Adipocyte (in vitro differentiated cells): Measurements from ENCODE around the gene PTHLH.

Experiments used
- DNase-seq: peaks from one replicate; pipeline ENCODE4 v3.0.0-alpha.2; 2015; ENCODE audit warnings: low read depth
- H3K27me3 ChIP-seq: replicated peaks from 2 replicates; pipeline ENCODE4 v1.7.0; 2013; ENCODE audit warnings: mild to moderate bottlenecking, low read length, moderate library complexity; ENCODE audit not compliant: control insufficient read depth, insufficient read depth
- H3K36me3 ChIP-seq: 2 replicates; pipeline ENCODE4 v1.7.0; 2013; ENCODE audit warnings: low read length, mild to moderate bottlenecking, moderate library complexity; ENCODE audit not compliant: control insufficient read depth, insufficient read depth, severe bottlenecking
- H3K4me1 ChIP-seq: 2 replicates; pipeline ENCODE4 v1.7.0; 2013; ENCODE audit warnings: mild to moderate bottlenecking, low read length, moderate library complexity; ENCODE audit not compliant: control insufficient read depth, insufficient read depth
- H3K4me3 ChIP-seq: 2 replicates; pipeline ENCODE4 v1.7.0; 2013; ENCODE audit warnings: mild to moderate bottlenecking, low read length, moderate library complexity
- H3K9ac ChIP-seq: 2 replicates; pipeline ENCODE4 v1.7.0; 2013; ENCODE audit warnings: mild to moderate bottlenecking, low read length, moderate library complexity
- H3K9me3 ChIP-seq: 2 replicates; pipeline ENCODE4 v1.7.0; 2013; ENCODE audit warnings: mild to moderate bottlenecking, low read length, moderate library complexity; ENCODE audit not compliant: control insufficient read depth

PTHLH gene

GRCh38 chr12:27960821-27961220 lies 11.7 kb downstream of the PTHLH start:
- H3K9me3 ChIP-seq = no peaks in the 10 kb centered on the region
- no peak for DNase-seq
- H3K27me3 ChIP-seq = no peaks in the 10 kb centered on the region
- H3K9ac ChIP-seq = no peak overlapping the region
- H3K4me1 ChIP-seq = peaks cover 8% of the 10 kb centered on the region
- H3K4me3 ChIP-seq = no peak overlapping the region
- no peaks in the 10 kb centered on the region for H3K36me3 ChIP-seq

- Histone ChIP-seq H3K27me3 (no peaks in the 10 kb centered on the region), H3K4me3 (no peak overlapping the region), H3K9ac (no peak overlapping the region), H3K4me1 (no peaks in the 10 kb centered on the region), H3K36me3 (no peaks in the 10 kb centered on the region), H3K9me3 (no peaks in the 10 kb centered on the region)
- DNase-seq = no peak
Measured at GRCh38 chr12:27958675-27959074, 13.9 kb downstream of the PTHLH start.

GRCh38 chr12:27957366-27957765 lies 15.2 kb downstream of the PTHLH start:
- Histone ChIP-seq H3K27me3 (no peaks in the 10 kb centered on the region), H3K4me1 (no peaks in the 10 kb centered on the region), H3K4me3 (no peak overlapping the region), H3K36me3 (no peaks in the 10 kb centered on the region), H3K9me3 (no peaks in the 10 kb centered on the region), H3K9ac (no peak overlapping the region)
- DNase-seq = no peak

- no peak for DNase-seq
- Histone ChIP-seq H3K9ac (no peak overlapping the region), H3K4me1 (no peaks in the 10 kb centered on the region), H3K27me3 (no peaks in the 10 kb centered on the region), H3K36me3 (no peaks in the 10 kb centered on the region), H3K9me3 (no peaks in the 10 kb centered on the region), H3K4me3 (no peak overlapping the region)
Measured at GRCh38 chr12:27953817-27954216, 18.7 kb downstream of the PTHLH start.

- H3K9ac ChIP-seq = no peak overlapping the region
- H3K4me3 ChIP-seq = no peak overlapping the region
- no peaks in the 10 kb centered on the region for H3K27me3 ChIP-seq
- H3K36me3 ChIP-seq = no peaks in the 10 kb centered on the region
- H3K4me1 ChIP-seq = no peaks in the 10 kb centered on the region
- no peak for DNase-seq
- no peaks in the 10 kb centered on the region for H3K9me3 ChIP-seq
Measured at GRCh38 chr12:27953348-27953747, 19.2 kb downstream of the PTHLH start.

GRCh38 chr12:27952510-27952909 lies 20.0 kb downstream of the PTHLH start:
- no peaks in the 10 kb centered on the region for H3K36me3 ChIP-seq
- H3K9ac ChIP-seq = no peak overlapping the region
- DNase-seq = no peak
- no peak overlapping the region for H3K4me3 ChIP-seq
- no peaks in the 10 kb centered on the region for H3K27me3 ChIP-seq
- H3K9me3 ChIP-seq = no peaks in the 10 kb centered on the region
- no peaks in the 10 kb centered on the region for H3K4me1 ChIP-seq

GRCh38 chr12:27951898-27952297 lies 20.6 kb downstream of the PTHLH start:
- H3K36me3 ChIP-seq = no peaks in the 10 kb centered on the region
- no peak for DNase-seq
- no peak overlapping the region for H3K4me3 ChIP-seq
- no peaks in the 10 kb centered on the region for H3K4me1 ChIP-seq
- no peak overlapping the region for H3K9ac ChIP-seq
- H3K9me3 ChIP-seq = no peaks in the 10 kb centered on the region
- H3K27me3 ChIP-seq = no peaks in the 10 kb centered on the region

GRCh38 chr12:27946421-27946820 lies 26.1 kb downstream of the PTHLH start:
- Histone ChIP-seq H3K9ac (no peak overlapping the region), H3K27me3 (no peaks in the 10 kb centered on the region), H3K4me1 (peaks cover 4% of the 10 kb centered on the region), H3K9me3 (no peaks in the 10 kb centered on the region), H3K4me3 (no peak overlapping the region), H3K36me3 (no peaks in the 10 kb centered on the region)
- no peak for DNase-seq

GRCh38 chr12:27940756-27941402 lies 31.7 kb downstream of the PTHLH start:
- Histone ChIP-seq H3K4me3 (no peak overlapping the region), H3K9me3 (no peaks in the 10 kb centered on the region), H3K36me3 (no peaks in the 10 kb centered on the region), H3K4me1 (peaks cover 29% of the 10 kb centered on the region), H3K27me3 (no peaks in the 10 kb centered on the region), H3K9ac (peak overlapping the region; percentile 62)
- peak; percentile 86 for DNase-seq

- Histone ChIP-seq H3K4me1 (peaks cover 29% of the 10 kb centered on the region), H3K9me3 (no peaks in the 10 kb centered on the region), H3K4me3 (no peak overlapping the region), H3K27me3 (no peaks in the 10 kb centered on the region), H3K36me3 (no peaks in the 10 kb centered on the region), H3K9ac (no peak overlapping the region)
- no peak for DNase-seq
Measured at GRCh38 chr12:27940245-27940644, 32.3 kb downstream of the PTHLH start.

- Histone ChIP-seq H3K36me3 (no peaks in the 10 kb centered on the region), H3K9me3 (no peaks in the 10 kb centered on the region), H3K4me3 (no peak overlapping the region), H3K4me1 (peaks cover 29% of the 10 kb centered on the region), H3K27me3 (no peaks in the 10 kb centered on the region), H3K9ac (no peak overlapping the region)
- DNase-seq = peak; percentile 59
Measured at GRCh38 chr12:27937768-27938167, 34.8 kb downstream of the PTHLH start.

- no peaks in the 10 kb centered on the region for H3K9me3 ChIP-seq
- H3K36me3 ChIP-seq = no peaks in the 10 kb centered on the region
- no peak overlapping the region for H3K9ac ChIP-seq
- peaks cover 25% of the 10 kb centered on the region for H3K4me1 ChIP-seq
- no peaks in the 10 kb centered on the region for H3K27me3 ChIP-seq
- DNase-seq = no peak
- H3K4me3 ChIP-seq = peak overlapping the region; percentile 38
Measured at GRCh38 chr12:27936196-27936595, 36.3 kb downstream of the PTHLH start.
